ENCODE results near the gene POLR1F. TPM values are rescaled to one million over a fixed set of nuclear protein-coding genes. Genes with fewer than 3 reads are reported as not detected.

The POLR1F gene, protein sequence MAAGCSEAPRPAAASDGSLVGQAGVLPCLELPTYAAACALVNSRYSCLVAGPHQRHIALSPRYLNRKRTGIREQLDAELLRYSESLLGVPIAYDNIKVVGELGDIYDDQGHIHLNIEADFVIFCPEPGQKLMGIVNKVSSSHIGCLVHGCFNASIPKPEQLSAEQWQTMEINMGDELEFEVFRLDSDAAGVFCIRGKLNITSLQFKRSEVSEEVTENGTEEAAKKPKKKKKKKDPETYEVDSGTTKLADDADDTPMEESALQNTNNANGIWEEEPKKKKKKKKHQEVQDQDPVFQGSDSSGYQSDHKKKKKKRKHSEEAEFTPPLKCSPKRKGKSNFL
- 10 to 100 TPM; 17.6 to 22.5 (median 21.8) TPM for polyA plus RNA-seq (ENCODE audit: insufficient read length in 3 of 3)
- long read RNA-seq, donor 1, transcript TWISTNB-202 (2 exons, 427 nt), result minor isoform, 5 of 16 reads
- long read RNA-seq, donor 1, transcript TWISTNB-201 (4 exons, 3,942 nt), result major isoform, 11 of 16 reads
- long read RNA-seq, donor 1, partial matches to known transcripts, result 0 of 16 reads
- long read RNA-seq, donor 1, other reads (novel, unspliced or antisense), result 0 of 16 reads
- long read RNA-seq, donor 2, transcript TWISTNB-201 (4 exons, 3,942 nt), result major isoform, 10 of 12 reads
- long read RNA-seq, donor 2, partial matches to known transcripts, result 0 of 12 reads
- long read RNA-seq, donor 2, other reads (novel, unspliced or antisense), result 0 of 12 reads
- long read RNA-seq, donor 3, transcript TWISTNB-202 (2 exons, 427 nt), result minor isoform, 5 of 12 reads
- long read RNA-seq, donor 3, transcript TWISTNB-201 (4 exons, 3,942 nt), result major isoform, 7 of 12 reads
- long read RNA-seq, donor 3, partial matches to known transcripts, result 0 of 12 reads
- long read RNA-seq, donor 3, other reads (novel, unspliced or antisense), result 0 of 12 reads
- long read RNA-seq, donor 4, transcript TWISTNB-201 (4 exons, 3,942 nt), result major isoform, 12 of 13 reads
- long read RNA-seq, donor 4, partial matches to known transcripts, result 0 of 13 reads
- long read RNA-seq, donor 4, other reads (novel, unspliced or antisense), result 0 of 13 reads
- long read RNA-seq, donor 5, transcript TWISTNB-201 (4 exons, 3,942 nt), result major isoform, 12 of 15 reads
- long read RNA-seq, donor 5, partial matches to known transcripts, result 0 of 15 reads
- long read RNA-seq, donor 5, other reads (novel, unspliced or antisense), result 0 of 15 reads
- long read RNA-seq, donor 6, transcript TWISTNB-201 (4 exons, 3,942 nt), result major isoform, 11 of 12 reads
- long read RNA-seq, donor 6, partial matches to known transcripts, result 0 of 12 reads
- long read RNA-seq, donor 6, other reads (novel, unspliced or antisense), result 0 of 12 reads
- long read RNA-seq, donor 7, transcript TWISTNB-202 (2 exons, 427 nt), result minor isoform, 10 of 38 reads
- long read RNA-seq, donor 7, transcript TWISTNB-201 (4 exons, 3,942 nt), result major isoform, 28 of 38 reads
- long read RNA-seq, donor 7, partial matches to known transcripts, result 0 of 38 reads
- long read RNA-seq, donor 7, other reads (novel, unspliced or antisense), result 0 of 38 reads
- long read RNA-seq, donor 8, transcript TWISTNB-201 (4 exons, 3,942 nt), result major isoform, 10 of 11 reads
- long read RNA-seq, donor 8, partial matches to known transcripts, result 0 of 11 reads
- long read RNA-seq, donor 8, other reads (novel, unspliced or antisense), result 0 of 11 reads
- long read RNA-seq, donor 9, transcript TWISTNB-201 (4 exons, 3,942 nt), result major isoform, 25 of 28 reads
- long read RNA-seq, donor 9, partial matches to known transcripts, result 0 of 28 reads
- long read RNA-seq, donor 9, other reads (novel, unspliced or antisense), result 0 of 28 reads
- long read RNA-seq, donor 10, transcript TWISTNB-201 (4 exons, 3,942 nt), result major isoform, 14 of 16 reads
- long read RNA-seq, donor 10, partial matches to known transcripts, result 0 of 16 reads
- long read RNA-seq, donor 10, other reads (novel, unspliced or antisense), result 0 of 16 reads
- long read RNA-seq, donor 11, transcript TWISTNB-201 (4 exons, 3,942 nt), result major isoform, 11 of 15 reads
- long read RNA-seq, donor 11, partial matches to known transcripts, result 0 of 15 reads
- long read RNA-seq, donor 11, other reads (novel, unspliced or antisense), result 0 of 15 reads
- long read RNA-seq, donor 12, transcript TWISTNB-201 (4 exons, 3,942 nt), result major isoform, 20 of 22 reads
- long read RNA-seq, donor 12, partial matches to known transcripts, result 0 of 22 reads
- long read RNA-seq, donor 12, other reads (novel, unspliced or antisense), result 0 of 22 reads
- long read RNA-seq, donor 13, transcript TWISTNB-202 (2 exons, 427 nt), result minor isoform, 6 of 15 reads
- long read RNA-seq, donor 13, transcript TWISTNB-201 (4 exons, 3,942 nt), result major isoform, 9 of 15 reads
- long read RNA-seq, donor 13, partial matches to known transcripts, result 0 of 15 reads
- long read RNA-seq, donor 13, other reads (novel, unspliced or antisense), result 0 of 15 reads
- long read RNA-seq, donor 14, transcript TWISTNB-201 (4 exons, 3,942 nt), result major isoform, 24 of 30 reads
- long read RNA-seq, donor 14, transcript TWISTNB-202 (2 exons, 427 nt), result minor isoform, 6 of 30 reads
- long read RNA-seq, donor 14, partial matches to known transcripts, result 0 of 30 reads
- long read RNA-seq, donor 14, other reads (novel, unspliced or antisense), result 0 of 30 reads
- long read RNA-seq, donor 15, transcript TWISTNB-201 (4 exons, 3,942 nt), result major isoform, 18 of 18 reads
- long read RNA-seq, donor 15, partial matches to known transcripts, result 0 of 18 reads
- long read RNA-seq, donor 15, other reads (novel, unspliced or antisense), result 0 of 18 reads
- long read RNA-seq, donor 16, transcript TWISTNB-201 (4 exons, 3,942 nt), result major isoform, 12 of 13 reads
- long read RNA-seq, donor 16, partial matches to known transcripts, result 0 of 13 reads
- long read RNA-seq, donor 16, other reads (novel, unspliced or antisense), result 0 of 13 reads

- DNase-seq, result peak; percentile 97
Observed at GRCh38 chr7:19708397-19709248, at the start of gene POLR1F. Gene POLR1F, minus strand, starts transcription at chr7:19709037. Its CDS starts 21 bp downstream, at chr7:19709016.

DNA sequence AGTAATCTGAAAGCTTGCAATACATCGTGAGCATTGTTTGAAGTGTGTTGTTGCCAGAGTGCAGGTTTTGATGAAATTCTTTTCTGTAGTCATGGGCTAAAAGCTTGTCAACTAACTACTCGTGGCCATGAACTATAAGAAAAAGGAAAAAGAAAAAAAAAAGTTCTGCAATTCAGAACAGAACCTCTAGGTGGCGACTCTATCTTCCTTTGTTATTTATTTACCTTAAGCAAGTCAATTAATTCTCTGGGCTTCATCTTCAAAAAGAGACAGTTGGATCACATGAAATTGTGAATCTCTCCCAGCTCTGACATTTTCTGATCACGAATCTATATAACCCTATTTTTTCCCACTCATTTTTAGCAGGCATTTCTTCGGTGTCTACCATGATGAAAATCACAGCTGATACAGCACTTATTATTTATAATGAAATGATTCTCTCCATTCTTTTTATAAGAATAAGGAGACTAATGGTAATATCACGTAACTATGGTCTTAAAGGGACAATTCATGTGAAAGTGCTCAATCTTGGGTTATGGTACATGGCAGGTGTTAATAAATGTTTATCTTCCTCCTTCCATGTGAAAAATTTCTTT lies 45.8 kb upstream of the POLR1F start:
- DNase-seq, result no peak

- no peak for DNase-seq
Observed at GRCh38 chr7:19752020-19752419, 43.2 kb upstream of the POLR1F start.

DNA sequence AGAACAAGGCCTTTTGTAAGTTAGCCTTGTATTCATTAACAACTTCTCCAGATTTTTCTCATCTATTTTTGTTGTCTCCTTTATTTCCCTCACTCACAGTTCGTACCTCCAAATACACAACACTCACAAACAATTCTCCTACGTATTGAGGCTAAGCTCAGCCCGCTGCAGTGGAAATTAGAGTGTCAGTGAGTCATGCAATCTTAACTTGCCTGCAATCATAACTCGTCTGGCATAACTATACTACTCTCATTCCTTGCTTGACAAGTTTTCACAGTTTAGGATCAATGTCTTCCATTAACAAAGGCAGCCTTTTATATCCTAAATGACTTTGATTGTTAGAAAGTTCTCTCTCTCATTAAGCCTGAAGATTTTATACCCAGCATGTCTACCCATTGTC lies 40.8 kb upstream of the POLR1F start:
- no peak for DNase-seq

GRCh38 chr7:19747740-19748339 lies 39.0 kb upstream of the POLR1F start:
- peak; percentile 16 for DNase-seq

DNA sequence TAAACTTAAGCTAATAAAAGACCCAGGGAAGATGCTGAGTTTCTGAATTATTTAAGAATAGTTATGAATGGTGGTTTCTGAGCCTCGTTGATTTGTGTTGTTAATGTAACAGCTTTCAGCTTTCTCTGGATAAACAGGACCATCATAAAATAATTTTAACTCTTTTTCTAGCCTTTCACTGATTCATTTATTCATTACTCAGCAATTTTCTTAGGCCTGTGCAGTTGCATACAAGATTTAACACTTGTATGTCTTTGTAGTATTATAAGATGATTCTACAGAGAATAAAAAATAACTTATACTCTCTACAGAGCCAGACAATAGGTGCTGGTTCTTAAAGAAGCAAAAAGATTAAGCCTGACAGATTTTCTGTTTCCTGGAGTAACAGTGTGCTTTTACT lies 35.2 kb upstream of the POLR1F start:
- no peak for DNase-seq

- DNase-seq, result no peak
Observed at GRCh38 chr7:19728716-19729115, 19.9 kb upstream of the POLR1F start.

DNA sequence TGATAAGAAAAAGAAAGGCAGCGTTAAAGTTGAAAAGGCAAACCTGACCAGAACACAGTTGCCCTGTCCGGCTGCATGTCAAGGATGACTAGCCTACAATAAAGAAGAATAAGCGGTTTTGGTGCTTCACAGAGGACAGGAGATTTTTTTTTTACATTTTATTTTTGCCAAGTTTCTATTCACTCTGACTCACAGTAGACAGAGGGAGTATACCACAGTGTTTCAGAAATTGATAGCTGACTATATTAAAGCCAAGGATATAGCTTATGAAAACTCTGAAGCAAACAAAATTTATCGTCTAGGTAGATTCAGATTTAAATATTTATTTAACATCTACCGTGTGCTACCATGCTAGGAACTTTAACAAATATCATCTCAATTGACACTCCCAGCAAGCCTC lies 16.9 kb upstream of the POLR1F start:
- DNase-seq, result no peak

GRCh38 chr7:19715499-19715898 lies 6.7 kb upstream of the POLR1F start:
- DNase-seq, result no peak

DNA sequence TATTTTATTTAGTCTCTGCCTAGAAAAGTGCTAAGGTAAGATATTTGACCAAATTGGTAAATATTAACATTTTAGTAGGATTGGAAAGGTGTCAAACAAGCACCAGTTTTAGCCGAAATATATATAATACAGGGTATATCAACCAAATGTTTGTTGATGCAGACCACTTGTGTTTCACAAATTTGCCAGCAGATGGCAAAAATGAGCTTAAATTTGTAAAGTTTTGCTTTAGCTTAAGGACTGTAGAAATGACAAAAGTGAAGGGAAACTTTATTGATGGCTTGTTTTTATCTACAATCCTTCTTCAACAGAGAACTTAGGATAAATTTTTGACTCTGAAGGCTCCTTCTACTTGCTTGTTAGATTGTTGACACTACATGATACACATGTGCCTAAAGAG lies 4.8 kb upstream of the POLR1F start:
- DNase-seq, result peak; percentile 29

- DNase-seq, result no peak
Observed at GRCh38 chr7:19709249-19709578, 377 bp upstream of the POLR1F start.

- no peak for DNase-seq
Observed at GRCh38 chr7:19707240-19707639, 1.6 kb downstream of the POLR1F start.

- no peak for DNase-seq
Observed at GRCh38 chr7:19705663-19706062, 3.2 kb downstream of the POLR1F start.

DNA sequence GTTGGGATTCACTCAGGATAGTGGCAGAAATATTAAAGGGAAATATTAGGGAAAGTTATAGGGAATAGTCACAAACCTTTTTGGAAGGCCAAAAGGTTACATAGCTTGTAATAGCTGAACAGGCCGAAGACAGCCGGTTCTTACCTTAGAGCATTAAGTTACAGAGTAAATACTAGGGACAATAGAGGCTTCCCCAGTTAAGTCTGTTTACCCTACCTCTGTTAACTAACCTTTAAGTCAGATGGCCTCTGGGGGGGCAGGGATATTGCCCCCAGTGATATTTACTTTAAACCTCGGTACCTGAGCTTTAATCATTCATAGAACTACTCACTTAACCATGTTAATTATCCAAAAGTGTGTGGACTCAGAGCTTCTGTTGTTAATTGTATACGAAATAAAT lies 7.4 kb downstream of the POLR1F start:
- no peak for DNase-seq

DNA sequence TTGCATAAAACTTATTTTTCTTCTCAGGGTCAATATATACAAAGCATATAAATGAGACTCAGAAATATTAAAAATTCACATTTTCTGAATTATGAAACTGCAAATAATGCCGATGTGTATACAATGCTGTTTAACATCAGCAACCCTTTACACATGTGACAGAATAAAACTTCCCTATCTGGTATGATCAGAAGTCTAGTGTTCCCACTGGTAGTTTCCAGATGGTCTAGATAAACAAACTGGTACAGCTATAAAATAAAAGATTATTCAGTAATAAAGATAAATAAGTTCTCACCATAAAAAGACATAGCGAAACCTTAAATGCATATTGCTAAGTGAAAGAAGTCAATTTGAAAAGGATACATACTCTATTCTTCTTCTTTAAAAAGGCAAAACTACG lies 7.9 kb downstream of the POLR1F start:
- no peak for DNase-seq

- no peak for DNase-seq
Observed at GRCh38 chr7:19698331-19698730, 10.5 kb downstream of the POLR1F start.

- DNase-seq, result no peak
Observed at GRCh38 chr7:19696926-19697325, 11.9 kb downstream of the POLR1F start.
